HG02938 (cell line): ENCODE measurements around the gene PTPN12.

Source experiments
- ATAC-seq: cut with Tn5 transposase; IDR thresholded peaks from one replicate; pipeline ENCODE4 v1.9.1; 2021; ENCODE audit warnings: mild to moderate bottlenecking, moderate library complexity; ENCODE audit not compliant: unreplicated experiment

Gene PTPN12

DNA sequence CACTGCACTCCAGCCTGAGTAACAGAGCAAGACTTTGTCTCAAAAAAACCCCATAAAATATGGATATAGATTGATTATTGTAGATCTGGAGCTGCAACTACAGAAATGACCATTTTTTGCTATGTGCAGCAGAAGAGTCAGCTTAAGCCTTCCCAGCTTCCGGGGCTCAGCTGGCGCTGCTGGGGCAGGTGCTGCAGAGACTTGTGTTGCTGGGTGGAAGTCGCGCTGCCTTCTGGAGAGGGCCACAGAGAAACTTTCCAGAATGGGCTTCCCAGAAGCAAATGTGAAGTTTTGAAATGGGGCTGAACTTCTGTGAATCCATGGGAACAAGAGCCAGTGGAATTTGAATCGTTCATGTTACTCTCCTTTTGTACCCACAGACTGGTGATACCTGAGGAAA is 121.8 kb downstream of the PTPN12 start:
- no peak for ATAC-seq

GRCh38 chr7:77661816-77662215 is 124.7 kb downstream of the PTPN12 start:
- no peak for ATAC-seq

DNA sequence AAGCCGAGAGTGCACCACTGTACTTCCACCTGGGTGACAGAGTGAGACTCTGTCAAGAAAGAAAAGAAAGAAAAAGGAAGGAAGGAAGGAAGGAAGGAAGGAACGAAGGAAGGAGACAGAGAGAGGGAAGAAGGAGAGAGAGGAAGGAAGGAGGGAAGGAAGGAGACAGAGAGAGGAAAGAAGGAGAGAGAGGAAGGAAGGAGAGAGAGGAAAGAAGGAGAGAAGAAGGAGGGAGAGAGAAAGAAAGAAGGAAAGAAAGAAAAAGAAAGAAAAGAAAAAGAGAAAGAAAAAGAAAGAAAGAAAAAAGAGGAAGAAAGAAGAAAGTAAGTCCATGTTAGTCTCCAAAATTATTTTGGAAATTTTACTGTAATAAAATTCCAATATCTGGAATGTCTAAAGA is 125.8 kb downstream of the PTPN12 start:
- ATAC-seq: no peak

GRCh38 chr7:77664715-77665114 is 127.6 kb downstream of the PTPN12 start:
- no peak for ATAC-seq

DNA sequence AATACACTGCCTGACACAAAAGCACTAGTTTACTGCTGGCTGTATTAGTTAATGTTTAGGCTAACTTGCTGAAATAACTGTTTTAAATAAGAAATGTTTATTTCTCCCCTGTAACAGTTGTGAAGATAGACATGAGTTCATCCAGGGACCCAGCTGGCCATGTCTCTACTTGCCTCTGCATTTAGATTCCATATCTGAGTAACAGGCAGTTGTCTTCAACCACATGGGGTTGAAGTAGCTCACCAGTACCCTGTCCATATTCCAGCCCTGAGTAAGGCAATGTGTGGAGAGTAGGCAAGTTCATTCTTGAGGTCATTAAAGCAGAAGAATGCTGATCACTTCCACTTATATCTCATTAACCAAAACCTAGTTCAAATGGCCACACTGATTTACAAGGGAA is 128.1 kb downstream of the PTPN12 start:
- ATAC-seq: no peak

DNA sequence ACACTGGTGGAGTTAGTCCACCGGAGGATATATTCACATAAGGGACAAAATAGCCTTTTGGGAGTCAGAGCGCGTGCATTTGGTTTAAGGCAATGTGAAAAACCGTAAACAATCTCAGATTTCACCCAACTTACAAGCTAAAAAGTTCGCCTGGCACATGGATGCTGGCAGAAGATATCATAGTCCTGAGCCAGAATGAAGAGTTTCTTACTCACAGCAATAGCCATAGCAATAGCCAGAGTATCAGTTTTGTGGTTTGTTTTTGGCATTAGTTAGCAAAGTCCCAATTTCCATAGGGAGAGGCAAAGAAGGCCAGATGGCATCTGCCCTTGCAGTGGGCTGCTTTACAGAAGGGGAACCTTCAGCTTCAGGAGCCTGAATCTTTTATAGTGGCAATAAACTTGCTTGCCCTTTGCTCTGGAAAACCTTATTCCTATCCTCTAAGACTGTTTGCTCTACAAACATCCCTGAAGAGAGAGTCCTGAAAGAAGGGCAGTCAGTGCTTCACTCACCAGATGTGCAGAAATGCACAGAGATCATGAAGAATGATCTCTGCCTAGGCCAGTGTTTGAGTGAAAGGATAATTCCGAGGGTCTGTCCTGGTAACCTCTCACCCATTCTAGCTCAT is 130.5 kb downstream of the PTPN12 start:
- ATAC-seq: no peak

GRCh38 chr7:77674878-77675277 is 137.8 kb downstream of the PTPN12 start:
- ATAC-seq: peak; percentile 53

- ATAC-seq: no peak
Measured at GRCh38 chr7:77679608-77680007, 142.5 kb downstream of the PTPN12 start.

GRCh38 chr7:77680266-77680665 is 143.2 kb downstream of the PTPN12 start:
- no peak for ATAC-seq

DNA sequence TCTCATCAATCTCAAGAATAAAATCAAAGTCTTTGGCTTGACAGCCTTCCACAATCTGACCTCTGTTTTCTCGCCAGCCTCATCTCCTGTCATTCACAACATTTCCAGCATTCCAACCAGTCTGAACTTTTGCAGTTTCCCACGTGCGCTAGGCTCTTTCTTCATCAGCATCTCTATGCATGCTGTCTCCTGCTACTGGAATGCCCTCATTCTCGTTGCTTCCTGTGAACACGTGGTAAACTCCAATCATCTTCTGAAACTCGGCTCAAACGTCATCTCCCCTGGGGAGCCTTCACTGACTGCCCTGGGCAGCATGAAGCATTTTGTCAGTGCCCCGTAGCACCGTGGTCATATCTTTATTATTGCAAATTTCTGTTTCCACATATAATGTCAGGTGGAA is 146.9 kb downstream of the PTPN12 start:
- ATAC-seq: no peak

DNA sequence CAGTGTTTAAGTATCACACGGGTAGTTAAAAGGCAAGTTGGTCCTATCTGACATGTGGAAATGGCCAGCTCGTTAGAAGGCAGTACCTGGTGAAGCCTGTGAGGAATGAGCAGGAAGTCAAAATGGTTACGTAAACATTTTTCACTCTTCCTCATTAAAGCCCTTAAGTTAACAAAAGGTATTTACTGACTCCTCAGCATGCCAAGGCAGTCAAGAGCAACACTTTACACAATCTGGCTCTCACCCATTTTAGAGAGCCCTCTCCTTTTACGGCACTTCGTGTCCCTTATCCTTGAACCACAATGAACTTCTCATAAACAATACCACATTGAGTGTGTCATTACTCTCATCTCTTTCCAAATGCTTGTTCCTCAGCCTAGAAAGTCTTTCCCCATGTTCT is 148.1 kb downstream of the PTPN12 start:
- ATAC-seq: no peak

- ATAC-seq: no peak
Measured at GRCh38 chr7:77687100-77687746, 150.1 kb downstream of the PTPN12 start.

GRCh38 chr7:77687747-77688144 is 150.7 kb downstream of the PTPN12 start:
- ATAC-seq: no peak
